Progenitor cell of endocrine pancreas (in vitro differentiated cells): ENCODE measurements around the gene CNTN1. TPM values are rescaled to one million over a fixed set of nuclear protein-coding genes. Genes with fewer than 3 reads are reported as not detected.

Source experiments
- DNase-seq: peaks from one replicate; pipeline ENCODE4 v3.0.0; 2021; ENCODE audit warnings: low spot score; ENCODE audit not compliant: unreplicated experiment
- H3K27ac Mint-ChIP-seq: 2 replicates; pipeline ENCODE4 v1.8.0; 2021; ENCODE audit warnings: mild to moderate bottlenecking, moderate library complexity, mixed read lengths
- H3K27me3 Mint-ChIP-seq: 2 replicates; pipeline ENCODE4 v1.8.0; 2021; ENCODE audit warnings: mixed read lengths
- H3K36me3 Mint-ChIP-seq: 2 replicates; pipeline ENCODE4 v1.8.0; 2022; ENCODE audit warnings: mixed read lengths; ENCODE audit not compliant: insufficient read depth
- H3K4me1 Mint-ChIP-seq: 2 replicates; pipeline ENCODE4 v1.8.0; 2021; ENCODE audit warnings: low read depth, mixed read lengths
- H3K4me3 Mint-ChIP-seq: 2 replicates; pipeline ENCODE4 v1.8.0; 2021; ENCODE audit warnings: low read depth, mild to moderate bottlenecking, moderate library complexity, mixed read lengths
- H3K9me3 Mint-ChIP-seq: 2 replicates; pipeline ENCODE4 v1.8.0; 2021; ENCODE audit warnings: low read depth, mixed read lengths
- CTCF ChIP-seq: fragments of 200-600 bp; sonication (generic); IDR thresholded peaks from one replicate; pipeline ENCODE4 v1.5.0; 2021; ENCODE audit warnings: antibody characterized with exemption, mild to moderate bottlenecking; ENCODE audit not compliant: unreplicated experiment
- total RNA-seq: library from RNA; stranded (reverse); gene quantifications from 2 replicates; pipeline ENCODE4 v1.2.1, GENCODE V29; 2021

The CNTN1 gene
- total RNA-seq, 1 donor from 2014 or later: 3.1 TPM

GRCh38 chr12:40831916-40832315 lies 139.7 kb downstream of the CNTN1 start:
- no peak for DNase-seq
- Mint-ChIP-seq H3K4me3 (no peak overlapping the region), H3K9me3 (no peaks in the 10 kb centered on the region), H3K4me1 (peaks cover 3% of the 10 kb centered on the region), H3K27ac (no peak overlapping the region), H3K36me3 (no peaks in the 10 kb centered on the region), H3K27me3 (peaks cover 5% of the 10 kb centered on the region)
- no peak for TF ChIP-seq CTCF

GRCh38 chr12:40832668-40833067 lies 140.4 kb downstream of the CNTN1 start:
- no peak for DNase-seq
- Mint-ChIP-seq H3K36me3 (no peaks in the 10 kb centered on the region), H3K27ac (no peak overlapping the region), H3K4me1 (peaks cover 3% of the 10 kb centered on the region), H3K27me3 (peaks cover 3% of the 10 kb centered on the region), H3K4me3 (no peak overlapping the region), H3K9me3 (no peaks in the 10 kb centered on the region)
- TF ChIP-seq CTCF: no peak

GRCh38 chr12:40833818-40834217 lies 141.6 kb downstream of the CNTN1 start:
- H3K4me1 Mint-ChIP-seq: peaks cover 3% of the 10 kb centered on the region
- H3K27ac Mint-ChIP-seq: no peak overlapping the region
- no peaks in the 10 kb centered on the region for H3K9me3 Mint-ChIP-seq
- no peak for TF ChIP-seq CTCF
- H3K27me3 Mint-ChIP-seq: no peaks in the 10 kb centered on the region
- DNase-seq: no peak
- no peaks in the 10 kb centered on the region for H3K36me3 Mint-ChIP-seq
- no peak overlapping the region for H3K4me3 Mint-ChIP-seq

- no peak for TF ChIP-seq CTCF
- no peak overlapping the region for H3K27ac Mint-ChIP-seq
- H3K4me1 Mint-ChIP-seq: peaks cover 3% of the 10 kb centered on the region
- H3K36me3 Mint-ChIP-seq: no peaks in the 10 kb centered on the region
- H3K27me3 Mint-ChIP-seq: no peaks in the 10 kb centered on the region
- no peak for DNase-seq
- H3K4me3 Mint-ChIP-seq: no peak overlapping the region
- H3K9me3 Mint-ChIP-seq: no peaks in the 10 kb centered on the region
Observed at GRCh38 chr12:40834321-40834720, 142.1 kb downstream of the CNTN1 start.

- Mint-ChIP-seq H3K36me3 (no peaks in the 10 kb centered on the region), H3K9me3 (peaks cover 5% of the 10 kb centered on the region)
- TF ChIP-seq CTCF: no peak
Observed at GRCh38 chr12:40837891-40838429, 145.7 kb downstream of the CNTN1 start.

More at GRCh38 chr12:40837891-40838429, 145.7 kb downstream of the CNTN1 start:
- Mint-ChIP-seq H3K4me3 (no peak overlapping the region), H3K4me1 (no peaks in the 10 kb centered on the region), H3K27me3 (no peaks in the 10 kb centered on the region), H3K27ac (no peak overlapping the region)
- no peak for DNase-seq
